GM10266 (cell line): ENCODE measurements around the gene PNMA6F.

Source experiments
- DNase-seq: peaks from one replicate; pipeline ENCODE4 v3.0.0; 2012; ENCODE audit errors: extremely low spot score
- TF ChIP-seq, protein P1 (sequence below): IDR thresholded peaks from 2 replicates; pipeline ENCODE4 v1.5.1; 2012; ENCODE audit warnings: mild to moderate bottlenecking, low read depth; ENCODE audit not compliant: control insufficient read depth, insufficient read depth; ENCODE audit errors: missing control alignments

PNMA6F gene

DNA sequence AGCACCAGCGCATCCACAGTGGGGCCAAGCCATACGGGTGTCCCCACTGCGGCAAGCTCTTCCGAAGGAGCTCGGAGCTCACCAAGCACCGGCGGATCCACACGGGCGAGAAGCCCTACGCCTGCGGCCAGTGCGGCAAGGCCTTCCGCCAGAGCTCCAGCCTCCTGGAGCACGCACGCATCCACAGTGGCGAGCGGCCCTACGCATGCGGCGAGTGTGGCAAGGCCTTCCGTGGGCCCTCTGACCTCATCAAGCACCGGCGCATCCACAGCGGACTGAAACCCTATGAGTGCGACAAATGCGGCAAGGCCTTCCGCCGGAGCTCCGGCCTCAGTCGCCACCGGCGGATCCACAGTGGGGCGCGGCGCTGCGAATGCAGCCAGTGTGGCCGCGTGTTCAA, 26.0 kb upstream of the PNMA6F start:
- no peak for DNase-seq
- TF ChIP-seq, protein P1, sequence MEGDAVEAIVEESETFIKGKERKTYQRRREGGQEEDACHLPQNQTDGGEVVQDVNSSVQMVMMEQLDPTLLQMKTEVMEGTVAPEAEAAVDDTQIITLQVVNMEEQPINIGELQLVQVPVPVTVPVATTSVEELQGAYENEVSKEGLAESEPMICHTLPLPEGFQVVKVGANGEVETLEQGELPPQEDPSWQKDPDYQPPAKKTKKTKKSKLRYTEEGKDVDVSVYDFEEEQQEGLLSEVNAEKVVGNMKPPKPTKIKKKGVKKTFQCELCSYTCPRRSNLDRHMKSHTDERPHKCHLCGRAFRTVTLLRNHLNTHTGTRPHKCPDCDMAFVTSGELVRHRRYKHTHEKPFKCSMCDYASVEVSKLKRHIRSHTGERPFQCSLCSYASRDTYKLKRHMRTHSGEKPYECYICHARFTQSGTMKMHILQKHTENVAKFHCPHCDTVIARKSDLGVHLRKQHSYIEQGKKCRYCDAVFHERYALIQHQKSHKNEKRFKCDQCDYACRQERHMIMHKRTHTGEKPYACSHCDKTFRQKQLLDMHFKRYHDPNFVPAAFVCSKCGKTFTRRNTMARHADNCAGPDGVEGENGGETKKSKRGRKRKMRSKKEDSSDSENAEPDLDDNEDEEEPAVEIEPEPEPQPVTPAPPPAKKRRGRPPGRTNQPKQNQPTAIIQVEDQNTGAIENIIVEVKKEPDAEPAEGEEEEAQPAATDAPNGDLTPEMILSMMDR, result no peak

DNA sequence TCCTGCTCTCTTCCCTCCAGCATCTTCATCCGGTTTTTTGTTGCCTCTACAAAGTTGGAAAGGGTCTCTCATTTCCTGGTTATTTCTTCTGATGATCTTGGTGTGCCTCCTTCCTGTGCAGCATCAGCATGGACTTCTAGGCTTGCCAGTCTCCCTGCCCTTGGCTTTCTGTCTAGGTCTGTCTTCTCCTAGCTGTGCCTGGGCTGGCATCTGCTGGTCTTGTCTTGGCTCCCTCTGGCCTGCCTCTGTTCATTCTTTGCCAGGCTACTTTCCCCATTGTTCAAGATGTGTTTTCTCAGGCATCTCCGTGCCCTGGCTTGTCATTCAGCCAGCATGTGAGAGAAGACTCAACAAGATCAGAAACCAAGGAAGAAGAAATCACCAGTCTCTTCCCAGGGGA, 22.1 kb upstream of the PNMA6F start:
- TF ChIP-seq, protein P1, result no peak
- DNase-seq, result no peak

DNA sequence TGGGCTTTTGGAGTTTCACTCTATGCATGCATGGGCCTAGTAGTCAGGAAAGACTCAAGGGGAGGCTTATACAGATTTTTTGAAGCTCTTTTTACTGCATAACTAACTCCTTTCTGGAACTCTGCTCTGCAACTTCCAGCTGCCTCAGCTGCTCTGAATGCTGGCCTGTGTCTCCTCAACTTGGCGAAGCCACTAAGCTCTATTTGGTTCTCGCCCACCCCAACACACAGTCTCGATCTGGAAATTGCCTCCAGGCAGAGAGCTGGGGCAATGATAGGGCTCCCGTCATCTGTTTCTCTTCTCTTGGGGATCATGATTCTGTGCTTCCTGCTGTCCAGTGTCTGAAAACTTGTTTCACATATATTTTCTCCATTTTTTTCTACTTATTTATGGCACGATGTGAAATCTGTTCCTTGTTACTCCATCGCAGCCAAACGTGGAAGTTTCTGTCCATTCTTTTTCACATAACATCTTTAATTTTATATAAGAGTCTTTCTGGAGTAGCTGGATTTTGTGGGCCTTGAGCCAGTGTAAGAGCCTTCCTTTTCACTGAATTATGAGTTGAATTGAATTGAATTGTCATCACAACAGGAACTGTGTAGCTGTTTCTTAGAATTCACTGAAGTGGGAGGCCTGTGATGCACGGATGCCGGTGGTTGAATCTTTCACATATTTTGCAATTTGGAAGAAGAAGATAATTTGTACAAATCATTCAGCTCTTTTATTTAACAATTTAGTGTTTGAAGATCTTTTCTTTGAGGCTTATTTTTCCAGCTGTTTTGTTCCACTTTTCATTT, 21.4 kb upstream of the PNMA6F start:
- TF ChIP-seq, protein P1, result no peak
- DNase-seq, result no peak

DNA sequence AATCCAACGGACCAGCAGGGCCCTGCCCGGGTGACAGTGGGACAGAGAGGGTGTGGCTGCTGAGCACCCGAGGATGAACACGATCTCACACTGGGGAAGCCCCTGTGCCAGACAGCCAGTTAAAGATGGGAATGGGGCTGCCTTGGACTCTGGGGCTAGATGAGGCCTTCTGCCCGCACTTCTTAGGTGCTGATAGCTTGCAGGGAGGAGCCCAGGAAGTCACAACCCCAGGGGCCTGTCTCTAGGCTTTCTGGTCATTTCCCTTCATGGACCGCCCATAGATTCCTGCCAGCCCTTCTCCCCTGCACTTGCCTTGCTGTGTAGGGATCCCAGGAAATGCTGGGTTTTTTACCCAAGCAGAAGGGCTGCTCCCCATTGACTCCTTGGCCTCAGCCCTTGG, 18.5 kb upstream of the PNMA6F start:
- no peak for DNase-seq
- TF ChIP-seq, protein P1, result no peak

DNA sequence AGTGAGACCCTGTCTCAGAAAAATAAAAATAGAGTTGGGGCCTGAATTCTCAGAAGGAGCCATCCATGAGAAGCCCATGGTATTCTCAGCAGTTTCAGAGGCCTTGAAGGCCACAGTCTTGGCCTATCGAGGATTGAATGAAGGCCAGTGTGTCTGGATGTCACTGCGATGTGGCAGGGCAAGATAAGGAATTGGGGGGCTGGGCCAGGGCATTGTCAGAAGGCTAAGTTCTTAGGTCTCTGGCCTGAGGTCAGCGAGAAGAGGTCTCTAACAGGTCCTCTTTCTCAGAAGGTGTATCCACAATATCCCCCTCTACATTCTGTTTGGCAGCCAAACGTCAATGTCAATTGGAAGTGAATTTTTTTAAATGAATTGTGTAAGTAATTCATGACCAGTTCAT, 18.1 kb upstream of the PNMA6F start:
- no peak for DNase-seq
- TF ChIP-seq, protein P1, result no peak

DNA sequence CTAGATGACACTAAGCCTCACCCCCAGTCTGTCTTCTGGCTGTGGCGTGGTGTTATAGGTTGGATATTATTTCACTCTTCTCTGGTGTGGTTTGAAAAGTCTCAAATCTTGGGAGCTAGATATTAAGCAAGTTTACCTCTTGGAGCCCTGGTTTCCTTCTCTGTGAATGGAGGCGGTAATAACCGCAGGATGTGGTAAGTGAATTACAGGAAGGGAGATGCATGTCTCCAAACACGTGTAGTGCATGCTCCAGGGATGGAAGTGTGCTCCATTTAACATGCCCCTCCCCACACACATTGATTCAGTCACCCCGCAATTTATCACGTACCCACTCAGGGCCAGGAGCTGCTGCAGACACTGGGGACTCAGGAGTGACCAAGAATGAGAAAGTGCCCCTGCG, 17.3 kb upstream of the PNMA6F start:
- TF ChIP-seq, protein P1, result no peak
- DNase-seq, result no peak

DNA sequence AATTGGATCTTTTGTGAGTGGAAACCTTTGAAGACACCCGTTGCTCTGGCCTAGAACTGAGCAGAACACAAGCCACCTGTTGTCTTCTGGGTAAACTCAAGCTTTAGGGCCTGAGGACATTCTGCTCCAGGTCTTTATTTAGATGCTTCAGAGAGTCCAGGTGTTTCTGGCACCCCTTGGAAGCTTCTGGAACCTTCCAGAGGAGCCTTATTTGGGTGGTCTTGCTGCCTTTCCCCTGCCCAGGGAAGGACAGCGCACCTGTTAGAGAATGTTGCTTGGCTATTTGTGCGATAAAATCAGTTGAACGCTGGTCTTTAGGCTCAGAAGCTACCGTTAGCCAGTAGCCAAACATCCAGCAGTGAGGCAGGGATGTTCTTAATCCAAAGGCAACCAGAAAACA, 15.4 kb upstream of the PNMA6F start:
- no peak for DNase-seq
- TF ChIP-seq, protein P1, result no peak
